Lower leg skin (tissue), 4 donors: ENCODE data around the gene NAA10. TPM values are rescaled to one million over a fixed set of nuclear protein-coding genes. Genes with fewer than 3 reads are reported as not detected.

ENCODE experiments used
- DNase-seq, 2 donors: peaks; one replicate each; pipeline ENCODE4 v3.0.0-alpha.2; 2019; ENCODE audit warnings: low spot score in 2 of 2
- H3K4me3 ChIP-seq: fragments of 200-600 bp; sonication (generic); 2 replicates; pipeline ENCODE4 v1.5.1; 2017; ENCODE audit warnings: mild to moderate bottlenecking, low read depth; ENCODE audit not compliant: poor library complexity, severe bottlenecking
- CTCF ChIP-seq, 3 donors: fragments of 450-650 bp; IDR thresholded peaks; one replicate each; pipeline ENCODE4 v1.5.1; 2016; ENCODE audit warnings: antibody characterized with exemption in 3 of 3, mild to moderate bottlenecking in 3 of 3, moderate library complexity in 2 of 3
- POLR2A ChIP-seq, 2 donors: fragments of 450-650 bp; IDR thresholded peaks; one replicate each; pipeline ENCODE4 v1.6.1; 2016 to 2017; ENCODE audit warnings: antibody characterized with exemption in 2 of 2, mild to moderate bottlenecking in 1 of 2, moderate library complexity in 1 of 2
- WGBS, 2 donors: methylation state at CpG; one replicate each; pipeline ENCODE4 v1.1.5; 2018; 5-methylcytosine and 5-hydroxymethylcytosine counted together
- intact Hi-C: fragments of 100-400 bp; cut with DNase I; formaldehyde crosslinking; loops from one replicate; pipeline ENCODE4 v1.15.0; 2023; ENCODE audit warnings: low total_unique reads
- total RNA-seq, 4 donors: library from RNA; depleted of rRNA; stranded (reverse); fragments of >200 nt; gene quantifications; one replicate each; pipeline ENCODE4 v1.1.0, GENCODE V29; 2016

The NAA10 gene
- total RNA-seq, 4 donors from 2014 or later, result 32.6 to 70.9 (median 51.1) TPM

- no peak for DNase-seq
- TF ChIP-seq POLR2A (IDR thresholded peaks at IDR 0.05) (no peak), CTCF (IDR thresholded peaks at IDR 0.05) (no peak)
- no peak overlapping the region for H3K4me3 ChIP-seq
- 94% methylated on average over 6 to 14 of the region's 14 CpGs for WGBS, 2 donors
- intact Hi-C loops, result no loop called here
Measured at GRCh38 chrX:153958605-153959004, 23.8 kb upstream of the NAA10 start.

- WGBS, 2 donors, result 90 to 95% methylated on average over 9 to 17 of the region's 17 CpGs
- no peak overlapping the region for H3K4me3 ChIP-seq
- intact Hi-C loops, result no loop called here
- TF ChIP-seq CTCF (IDR thresholded peaks at IDR 0.05) (no peak), POLR2A (IDR thresholded peaks at IDR 0.05) (no peak)
- no peak for DNase-seq
Measured at GRCh38 chrX:153957224-153957623, 22.4 kb upstream of the NAA10 start.

- DNase-seq, result no peak
- intact Hi-C loops, result no loop called here
- TF ChIP-seq CTCF (IDR thresholded peaks at IDR 0.05) (no peak), POLR2A (IDR thresholded peaks at IDR 0.05) (no peak)
- 87 to 91% methylated on average over 10 to 34 of the region's 35 CpGs for WGBS, 2 donors
- no peak overlapping the region for H3K4me3 ChIP-seq
Measured at GRCh38 chrX:153956044-153956907, 21.4 kb upstream of the NAA10 start.

- no peak for DNase-seq
- 81 to 88% methylated on average over 3 to 8 of the region's 12 CpGs for WGBS, 2 donors
- TF ChIP-seq POLR2A (IDR thresholded peaks at IDR 0.05) (no peak), CTCF (IDR thresholded peaks at IDR 0.05) (no peak)
- no peak overlapping the region for H3K4me3 ChIP-seq
- intact Hi-C loops, result no loop called here
Measured at GRCh38 chrX:153955228-153955732, 20.4 kb upstream of the NAA10 start.

- intact Hi-C loops, result loop anchor here (5.0 kb wide), 1 partner anchor 192 kb away; the partner anchor contains the start of gene PLXNB3
- no peak for DNase-seq
- no peak overlapping the region for H3K4me3 ChIP-seq
- WGBS, 2 donors, result 94 to 97% methylated on average over 15 to 34 of the region's 44 CpGs
- TF ChIP-seq CTCF (IDR thresholded peaks at IDR 0.05) (no peak), POLR2A (IDR thresholded peaks at IDR 0.05) (no peak)
Measured at GRCh38 chrX:153954558-153955227, 19.9 kb upstream of the NAA10 start.
